Measurements from ENCODE around the gene DVL1. TPM values are rescaled to one million over a fixed set of nuclear protein-coding genes. Genes with fewer than 3 reads are reported as not detected.

The DVL1 gene
- total and polyA plus RNA-seq, 9 of the 15 experiments (the other 6 are each of a cell fraction or from before 2014, with no cell fraction given), result 0.62 to 135 (median 24.3) TPM

- TF ChIP-seq REST (IDR thresholded peaks at IDR 0.05; ENCODE audit: borderline replicate concordance), result no peak
- no peak for TF ChIP-seq REST (CRISPR knock-in tag; IDR thresholded peaks at IDR 0.05; ENCODE audit: low read depth)
- TF ChIP-seq ATF4 (CRISPR knock-in tag; IDR thresholded peaks at IDR 0.05), result no peak
- no peak for TF ChIP-seq ZNF785 (CRISPR knock-in tag; IDR thresholded peaks at IDR 0.05)
- peak; percentile 23; the same call in 1 of the 2 replicates for TF ChIP-seq ZBTB17 (CRISPR knock-in tag; IDR thresholded peaks at IDR 0.05)
- no peak for TF ChIP-seq CHD4 (IDR thresholded peaks at IDR 0.05; ENCODE audit: insufficient read depth, insufficient replicate concordance, low read depth, low read length, poor library complexity, severe bottlenecking)
- TF ChIP-seq HNRNPUL1 (IDR thresholded peaks at IDR 0.05; ENCODE audit: low read length), result no peak
- TF ChIP-seq MIER1 (IDR thresholded peaks at IDR 0.05; ENCODE audit: low read depth), result no peak
- peak; percentile 57; the same call in 1 of the 2 replicates for TF ChIP-seq SAFB (IDR thresholded peaks at IDR 0.05; ENCODE audit: borderline replicate concordance, low read depth, low read length)
- TF ChIP-seq TBP (optimal IDR thresholded peaks at IDR 0.05; ENCODE audit: low read depth, low read length), result peak; percentile 25
- TF ChIP-seq RBFOX2 (IDR thresholded peaks at IDR 0.05; ENCODE audit: low read depth, low read length), result no peak
- TF ChIP-seq, protein P1, sequence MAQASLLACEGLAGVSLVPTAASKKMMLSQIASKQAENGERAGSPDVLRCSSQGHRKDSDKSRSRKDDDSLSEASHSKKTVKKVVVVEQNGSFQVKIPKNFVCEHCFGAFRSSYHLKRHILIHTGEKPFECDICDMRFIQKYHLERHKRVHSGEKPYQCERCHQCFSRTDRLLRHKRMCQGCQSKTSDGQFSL (CRISPR knock-in tag; IDR thresholded peaks at IDR 0.05), result no peak
- TF ChIP-seq, protein P1 (tag; IDR thresholded peaks at IDR 0.05), result no peak
- TF ChIP-seq MYC (IDR thresholded peaks at IDR 0.05; ENCODE audit: low read depth, low read length), result no peak; the same call in 1 of the 2 replicates
- no peak for TF ChIP-seq MYC (CRISPR knock-in tag; IDR thresholded peaks at IDR 0.05; ENCODE audit: borderline replicate concordance, low read depth)
- TF ChIP-seq ZFP30 (CRISPR knock-in tag; IDR thresholded peaks at IDR 0.05; ENCODE audit: borderline replicate concordance), result no peak
- TF ChIP-seq GABPB2 (CRISPR knock-in tag; conservative IDR thresholded peaks at IDR 0.05), result no peak
- no peak for TF ChIP-seq ZNF263 (CRISPR knock-in tag; IDR thresholded peaks at IDR 0.05; ENCODE audit: borderline replicate concordance)
These were observed 55.7 kb downstream of the DVL1 start (continued) for GRCh38 chr1:1293263-1294249.
